ENCODE measurements around the gene JAKMIP1. TPM values are rescaled to one million over a fixed set of nuclear protein-coding genes. Genes with fewer than 3 reads are reported as not detected.

Gene JAKMIP1
- total RNA-seq, 1 experiment from 2014 or later = not detected

DNA sequence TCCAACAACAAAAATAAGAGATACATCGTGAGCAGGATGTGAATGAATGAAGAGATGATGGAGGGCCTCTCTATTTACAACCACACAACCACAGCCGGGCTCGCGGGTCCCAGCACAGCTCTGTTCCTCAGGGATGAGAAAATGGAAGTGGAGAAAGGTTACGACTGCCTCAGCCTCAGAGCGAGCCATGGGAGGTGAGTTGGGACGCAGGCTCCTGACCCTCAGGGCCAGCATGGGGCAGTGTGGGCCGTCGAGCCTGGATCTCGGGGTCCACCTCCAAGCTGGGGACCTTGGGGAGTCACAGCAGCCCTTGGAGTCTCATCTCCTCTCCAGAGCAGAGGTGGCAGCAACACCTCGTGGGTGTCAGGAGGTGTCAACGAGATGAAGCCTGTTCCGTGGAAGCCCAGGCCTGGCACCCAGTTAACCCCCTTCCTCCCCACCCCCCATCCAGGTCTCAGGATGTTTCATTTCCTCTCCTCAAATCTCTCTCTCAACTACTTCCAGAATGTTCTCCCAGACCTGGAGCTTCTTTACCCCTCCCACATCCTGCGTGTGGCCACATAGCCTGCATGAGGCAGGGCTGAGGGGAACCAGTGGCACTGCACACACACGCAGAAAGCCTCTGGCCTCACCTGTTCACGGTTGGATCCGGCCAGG, 208.1 kb downstream of the JAKMIP1 start:
- DNase-seq (ENCODE audit: low read depth) = no peak

- no peak for DNase-seq (ENCODE audit: low read depth)
These were observed 208.9 kb downstream of the JAKMIP1 start for GRCh38 chr4:5991405-5991804.

DNA sequence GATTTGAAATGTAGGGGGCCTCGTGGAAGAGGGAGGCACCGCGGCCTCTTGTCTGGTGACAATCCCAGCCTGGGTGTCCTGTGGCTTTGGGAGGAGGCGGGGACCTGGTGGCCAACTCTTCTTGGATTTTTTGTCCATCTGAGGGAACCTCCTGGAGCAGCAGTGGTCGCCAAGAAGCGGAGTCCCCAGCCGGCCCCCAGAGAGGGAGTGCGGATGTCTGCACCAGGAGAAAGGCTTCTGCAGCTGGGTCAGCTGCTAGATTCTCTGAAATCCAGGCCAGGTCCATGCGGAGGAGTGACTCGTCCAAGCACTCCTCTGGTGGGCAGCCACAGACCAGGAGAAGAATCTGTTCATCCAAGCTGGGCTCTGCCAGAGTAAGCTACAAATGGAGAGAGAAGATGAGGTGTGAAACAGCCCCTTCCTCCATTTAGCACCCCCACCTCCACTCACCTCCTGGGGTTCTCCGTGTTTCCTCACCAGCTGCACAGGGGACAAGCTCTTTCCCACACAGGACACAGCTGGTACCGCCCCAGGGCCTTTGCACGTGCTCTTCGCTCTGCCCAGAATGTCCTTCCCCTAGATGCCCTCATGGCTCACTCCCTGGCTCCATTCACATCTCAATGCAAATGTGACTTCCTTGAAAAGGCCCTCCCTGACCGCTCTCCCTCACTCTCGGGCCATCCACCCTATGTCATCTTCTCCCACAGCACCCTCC, 209.7 kb downstream of the JAKMIP1 start:
- no peak for DNase-seq (ENCODE audit: low read depth)

GRCh38 chr4:5989236-5990225, 210.8 kb downstream of the JAKMIP1 start:
- no peak for DNase-seq (ENCODE audit: low read depth)

GRCh38 chr4:5988086-5988845, 212.1 kb downstream of the JAKMIP1 start:
- peak; percentile 25 for DNase-seq (ENCODE audit: low read depth)

- DNase-seq (ENCODE audit: low read depth) = no peak
These were observed 215.5 kb downstream of the JAKMIP1 start for GRCh38 chr4:5984843-5985242.

DNA sequence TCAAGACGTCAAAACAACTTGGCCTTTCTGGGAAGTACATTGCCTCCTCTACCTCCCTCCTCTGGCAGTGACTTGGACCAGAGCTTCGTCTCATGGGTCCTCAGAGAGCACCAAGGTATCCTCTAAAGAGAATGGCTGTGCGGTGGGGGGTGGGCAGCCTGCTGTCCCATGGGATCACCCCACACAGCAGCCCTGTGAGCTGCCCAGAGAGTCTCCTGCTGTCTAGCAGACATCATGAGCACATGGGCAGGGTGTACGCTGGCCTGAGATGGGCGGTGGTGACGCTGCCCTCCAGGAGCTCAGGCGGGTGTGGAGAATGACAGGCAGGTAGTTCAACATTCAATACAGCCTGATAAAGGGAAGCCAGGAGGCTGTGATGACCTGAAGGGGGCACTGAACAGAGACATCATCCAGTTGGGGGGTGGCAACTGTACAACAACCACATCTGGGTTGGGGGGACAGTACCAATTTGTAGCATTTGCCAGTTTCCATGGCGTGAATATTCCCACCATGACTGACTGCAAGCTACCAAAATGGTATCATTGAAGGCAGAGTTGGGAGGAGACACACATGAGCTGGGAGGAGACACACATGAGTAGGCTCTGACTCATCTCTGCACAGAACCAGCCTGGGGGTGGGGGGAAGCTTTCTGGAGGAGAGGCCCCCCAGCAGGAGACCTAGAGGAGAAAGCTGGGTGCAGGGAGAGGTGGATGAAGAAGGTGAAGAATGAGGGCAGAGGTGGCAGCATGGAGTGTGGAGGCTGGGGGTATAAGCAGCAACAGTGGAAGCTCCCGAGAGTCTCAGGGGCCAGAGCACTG, 218.0 kb downstream of the JAKMIP1 start:
- peak; percentile 8 for DNase-seq (ENCODE audit: low read depth)

DNA sequence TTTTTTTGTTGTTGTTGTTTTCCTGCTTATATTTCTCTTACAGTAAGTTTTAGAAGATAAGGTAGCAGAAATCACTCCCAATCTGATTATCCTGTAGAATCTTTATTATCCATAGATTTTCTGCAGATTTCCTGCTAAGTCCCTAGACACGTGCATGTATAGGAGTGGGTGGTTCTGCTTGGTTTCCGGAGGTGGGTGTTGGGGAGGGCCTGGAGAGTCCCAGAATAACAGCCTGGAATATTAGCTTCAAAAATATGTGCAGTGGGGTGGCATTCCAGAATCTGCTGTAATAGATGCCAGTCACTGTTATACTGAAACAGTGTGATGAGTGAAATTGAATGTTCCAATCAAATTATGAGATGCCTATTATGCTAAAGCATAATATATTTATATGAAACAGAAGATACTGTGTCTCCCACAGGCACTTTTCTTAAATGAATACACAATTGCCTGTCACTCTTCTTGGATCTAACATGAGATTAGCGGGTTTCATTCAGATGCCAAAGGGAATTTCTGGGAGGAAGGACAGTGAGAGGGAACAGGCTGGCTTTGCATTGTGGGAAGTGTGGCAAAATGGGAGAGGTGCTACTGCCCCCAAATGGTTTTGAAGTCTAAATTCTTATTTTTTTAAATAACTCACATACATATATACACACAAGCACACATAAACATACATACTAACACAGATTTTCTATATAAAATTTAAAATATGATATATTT, 219.8 kb downstream of the JAKMIP1 start:
- no peak for DNase-seq (ENCODE audit: low read depth)

GRCh38 chr4:5979981-5980380, 220.4 kb downstream of the JAKMIP1 start:
- DNase-seq (ENCODE audit: low read depth) = peak; percentile 14

GRCh38 chr4:5976921-5977320, 223.4 kb downstream of the JAKMIP1 start:
- DNase-seq (ENCODE audit: low read depth) = no peak

DNA sequence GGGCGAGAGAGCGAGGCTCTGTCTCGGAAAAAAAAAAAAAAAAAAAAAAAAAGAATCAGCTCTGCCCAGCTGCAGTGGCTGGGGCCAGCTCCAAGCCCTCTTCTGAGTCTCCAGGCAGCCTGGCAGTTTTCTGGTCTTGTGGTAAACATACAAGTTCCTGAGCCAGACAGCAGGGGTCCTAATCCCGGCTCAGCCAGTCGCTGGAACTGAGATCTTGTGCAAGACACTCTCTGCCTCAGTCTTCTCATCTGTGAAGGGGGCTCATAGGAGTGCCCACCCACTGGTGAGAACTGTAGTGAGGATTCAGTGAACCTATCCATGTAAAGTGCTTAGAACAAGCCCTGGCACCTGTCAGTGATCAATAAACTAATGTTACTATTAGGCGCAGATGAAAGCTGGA, 223.9 kb downstream of the JAKMIP1 start:
- DNase-seq (ENCODE audit: low read depth) = no peak

Other genes with a start within 250 kb of the JAKMIP1 start
- not detected in 2 replicates for gene C4orf50, start 182.1 kb downstream of the JAKMIP1 start, total RNA-seq (2014; rRNA removed; shearing (Covaris generic))
- gene WFS1, start 69.3 kb upstream of the JAKMIP1 start, total RNA-seq (2014; rRNA removed; shearing (Covaris generic)) = 28.4 and 29.4 TPM in 2 replicates

Measured in RPMI7951 (cell line).